SIG-M5 treated with dmso at 0.1 percent for 504 hours (cell line): ENCODE data around the gene INAFM2.

Source experiments
- DNase-seq: peaks from one replicate; lab custom pipeline; 2025; ENCODE audit not compliant: unreplicated experiment; lab: John Stamatoyannopoulos, UW

Gene INAFM2

DNA sequence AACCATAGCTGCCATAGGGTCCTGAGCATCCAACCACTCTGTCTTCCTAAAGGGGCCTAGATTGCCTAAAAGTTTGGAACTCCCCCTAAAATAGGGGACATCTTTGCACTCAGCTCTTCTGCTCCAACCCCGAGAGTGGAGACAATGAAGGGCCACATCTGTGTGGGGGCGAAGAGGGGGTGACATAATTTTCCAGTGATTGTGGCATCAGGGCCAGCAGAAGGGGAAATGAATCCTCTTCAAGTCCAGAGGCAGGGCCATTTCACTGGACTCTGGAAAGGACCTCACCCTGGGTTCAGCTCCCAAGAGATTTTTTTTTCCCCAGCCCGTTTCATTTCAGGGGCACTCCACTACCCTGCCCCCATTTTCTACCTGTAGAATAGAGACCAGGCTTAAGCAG is 36.0 kb upstream of the INAFM2 start:
- DNase-seq: no peak

DNA sequence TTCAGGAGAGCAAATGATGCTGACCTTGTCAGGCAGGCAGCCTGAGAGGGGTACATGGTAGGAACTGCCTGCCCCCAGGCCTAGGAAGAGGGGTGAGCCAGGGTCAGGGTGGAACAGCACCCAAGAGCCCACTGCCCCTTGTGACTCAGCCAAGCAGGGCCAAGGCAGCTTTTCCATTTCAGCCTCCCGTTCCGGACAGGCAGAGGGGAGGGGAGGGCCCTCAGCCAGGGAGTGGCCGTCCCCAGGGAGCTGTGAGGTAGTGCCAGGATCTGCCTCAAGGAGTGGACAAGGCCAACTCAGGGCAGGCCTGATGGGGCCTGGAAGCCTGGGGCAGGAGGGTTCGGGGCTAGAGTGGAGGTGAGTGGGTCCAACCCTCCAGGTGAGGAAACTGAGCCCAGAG is 35.5 kb upstream of the INAFM2 start:
- no peak for DNase-seq

DNA sequence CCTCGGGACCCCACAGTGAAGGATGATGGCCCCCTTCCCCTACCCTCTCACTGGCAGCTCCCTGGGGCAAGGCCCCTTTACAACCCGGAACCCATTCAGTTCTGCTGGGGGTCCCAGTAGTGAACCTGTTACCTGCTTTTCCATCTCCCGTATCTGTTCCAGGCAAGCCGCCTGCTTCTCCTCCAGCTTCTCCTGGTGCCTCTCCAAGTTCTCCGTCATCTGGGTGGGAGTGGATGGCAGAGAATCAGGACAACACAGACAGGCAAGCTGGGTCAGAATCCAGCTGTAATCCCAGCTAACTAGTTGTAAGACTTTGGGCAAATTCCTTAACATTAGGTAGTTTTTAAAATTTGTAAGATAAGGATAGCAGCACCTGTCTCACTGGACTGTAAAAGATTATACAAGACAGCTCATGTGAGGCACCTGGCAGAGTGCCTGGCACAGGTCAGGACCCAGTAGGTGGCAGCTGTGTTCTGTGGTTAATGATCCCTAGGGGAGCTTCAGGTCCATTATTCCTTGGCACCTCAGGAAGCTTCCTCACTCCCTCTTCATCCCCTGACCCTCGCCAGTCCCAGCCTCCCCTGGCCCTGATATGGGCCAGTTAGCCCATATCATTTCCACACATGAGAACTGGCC is 34.2 kb upstream of the INAFM2 start:
- no peak for DNase-seq

DNA sequence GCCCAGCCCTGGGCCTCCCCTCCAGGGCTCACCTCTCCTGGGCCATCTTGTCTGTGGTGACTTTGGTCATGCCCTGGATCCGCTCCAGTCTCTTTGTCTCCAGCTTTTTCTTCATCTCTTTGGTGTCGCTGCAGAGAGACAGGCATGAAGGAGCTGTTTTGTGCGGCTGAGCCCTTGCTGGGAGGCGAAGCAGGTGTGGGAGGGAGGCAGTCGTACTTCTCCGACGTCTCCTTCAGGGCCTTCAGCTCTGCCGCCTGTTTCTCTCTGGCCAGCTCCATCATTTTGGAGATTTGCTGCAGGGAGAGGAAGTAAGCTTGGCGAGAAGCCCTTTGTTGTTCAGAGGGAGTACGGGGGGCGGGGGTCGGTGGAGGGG is 33.0 kb upstream of the INAFM2 start:
- DNase-seq: no peak

DNA sequence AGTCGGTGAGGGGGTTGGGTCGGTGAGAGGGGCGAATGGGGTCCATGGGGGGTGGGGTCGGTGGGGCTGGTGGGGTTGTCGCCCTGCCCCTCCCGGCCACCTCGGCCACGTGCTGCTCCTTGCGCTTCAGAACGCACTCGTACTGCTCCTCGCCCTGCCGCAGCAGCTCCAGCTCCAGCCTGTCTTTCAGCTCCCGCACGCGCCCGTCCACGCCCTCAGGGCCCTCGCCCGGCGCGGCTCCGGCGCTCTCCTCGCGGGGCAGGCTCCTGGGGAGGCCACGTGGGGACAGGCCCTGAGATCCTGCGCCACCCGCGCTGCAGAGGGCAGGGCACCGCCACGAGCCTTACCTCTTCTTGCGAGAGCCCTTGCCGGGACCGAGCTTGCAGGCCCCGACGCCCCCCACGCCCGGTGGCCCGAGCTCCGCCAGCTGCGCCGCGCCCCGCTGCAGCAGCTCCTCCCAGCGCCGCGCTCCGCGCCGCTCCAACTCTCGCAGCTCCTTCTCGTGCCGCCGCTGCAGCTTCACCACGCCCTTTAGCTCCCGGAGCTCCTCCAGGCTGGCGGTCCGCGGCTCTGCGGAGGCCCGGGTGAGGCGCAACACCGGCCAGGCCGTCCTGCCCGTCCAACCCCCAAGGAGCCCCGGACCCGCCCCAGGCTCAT is 32.4 kb upstream of the INAFM2 start:
- no peak for DNase-seq

DNA sequence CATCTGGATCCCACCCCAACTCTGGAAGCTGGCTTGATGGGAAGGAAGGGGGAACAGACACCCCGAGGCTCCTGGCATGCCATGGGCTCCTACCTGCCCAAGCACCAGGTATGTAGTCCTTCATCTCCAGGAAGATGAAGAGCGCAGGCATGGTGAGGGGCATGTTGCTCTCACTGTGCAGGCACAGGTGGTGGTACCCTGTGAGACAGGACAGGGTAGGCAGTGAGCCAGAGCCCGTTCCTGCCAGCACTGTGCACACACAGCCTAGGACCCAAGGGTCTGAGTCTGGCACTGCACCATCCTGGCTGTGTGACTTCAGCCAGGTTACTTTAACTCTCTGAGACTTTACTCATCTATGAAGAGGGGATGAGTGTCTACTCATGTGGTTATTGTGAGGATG is 31.2 kb upstream of the INAFM2 start:
- DNase-seq: no peak

DNA sequence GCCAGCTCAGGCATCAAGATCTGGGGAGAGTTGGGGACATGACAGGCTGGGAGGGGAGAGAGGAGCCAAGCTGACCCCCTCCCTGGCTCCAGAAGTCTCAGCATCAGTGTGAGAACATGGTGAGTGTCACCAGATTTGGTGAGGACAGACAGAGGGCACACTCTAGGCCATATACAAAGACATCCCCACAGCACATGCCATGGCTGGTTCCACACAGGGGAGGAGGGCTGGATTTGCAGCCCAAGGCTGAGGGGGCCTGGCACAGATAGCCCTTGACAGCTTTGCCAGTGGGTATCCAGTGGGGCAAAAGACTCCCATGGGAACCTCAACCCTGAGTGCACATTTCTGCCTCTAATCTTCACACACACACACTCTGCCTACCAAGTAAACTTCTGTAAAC is 30.5 kb upstream of the INAFM2 start:
- DNase-seq: no peak

DNA sequence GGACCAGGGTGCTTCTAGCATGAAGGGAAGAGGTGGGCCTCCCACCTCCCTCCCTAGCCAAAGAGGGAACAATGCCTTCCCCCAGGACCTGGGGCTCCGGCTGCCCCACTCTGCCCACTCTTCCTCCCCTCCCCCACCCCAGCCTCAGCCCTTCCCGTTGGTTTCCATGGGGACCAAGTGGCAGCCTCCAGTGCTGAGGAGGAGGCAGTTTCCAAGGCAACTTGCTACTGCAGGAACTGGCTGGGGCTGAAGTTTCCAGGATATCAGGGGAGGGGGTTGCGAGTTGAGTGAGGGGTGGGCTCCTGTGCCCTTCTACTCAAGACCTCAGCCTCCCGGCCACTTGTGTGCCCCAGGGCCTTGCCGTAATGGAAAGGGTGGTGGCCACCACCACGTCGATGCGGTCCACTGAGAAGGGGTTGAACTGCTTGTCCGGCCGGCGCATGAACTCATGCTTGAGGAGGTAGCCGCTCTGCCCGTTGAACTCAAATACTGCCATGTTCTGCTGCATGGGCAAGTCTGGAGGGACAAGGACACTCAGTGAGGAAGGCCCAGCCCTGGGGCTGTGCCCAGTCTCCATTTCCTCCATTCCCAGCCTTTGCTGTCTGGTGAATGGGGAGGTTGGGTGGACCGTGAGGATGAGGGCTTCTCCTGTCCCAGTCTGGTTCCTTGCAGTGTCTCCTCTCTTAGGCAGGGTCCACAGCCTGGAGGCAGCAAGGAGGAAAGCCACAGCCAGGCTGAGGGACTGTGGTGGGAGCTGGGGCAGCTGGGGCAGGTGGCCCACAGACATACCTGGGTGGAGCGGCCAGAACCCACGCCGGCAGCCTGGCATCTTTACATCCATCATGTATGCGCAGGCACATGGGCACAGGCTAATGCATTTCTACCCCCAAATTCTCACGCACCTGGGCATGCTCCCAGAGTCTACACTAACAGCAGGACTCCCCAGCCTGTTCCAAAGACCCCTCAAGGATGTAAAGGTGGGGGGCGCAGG is 29.3 kb upstream of the INAFM2 start:
- DNase-seq: no peak

DNA sequence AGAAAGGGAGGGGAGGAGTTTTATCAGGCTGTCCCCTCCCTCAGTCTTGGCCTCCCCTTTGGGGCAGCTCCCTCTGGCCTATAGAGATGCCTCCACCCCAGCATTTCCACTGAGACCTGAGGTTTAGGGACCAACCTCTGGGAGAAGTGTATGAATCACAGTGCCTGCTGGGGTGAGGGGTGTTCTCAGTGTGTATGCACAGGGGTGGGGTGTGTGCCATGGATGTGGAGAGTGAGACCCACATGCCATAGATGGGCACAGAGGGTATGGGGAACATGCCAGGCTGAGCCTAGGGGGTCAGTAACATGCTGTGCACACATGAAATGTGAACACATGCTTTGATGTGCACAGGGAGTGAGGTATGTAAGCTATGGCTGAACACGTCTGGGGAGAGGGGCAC is 28.2 kb upstream of the INAFM2 start:
- no peak for DNase-seq

DNA sequence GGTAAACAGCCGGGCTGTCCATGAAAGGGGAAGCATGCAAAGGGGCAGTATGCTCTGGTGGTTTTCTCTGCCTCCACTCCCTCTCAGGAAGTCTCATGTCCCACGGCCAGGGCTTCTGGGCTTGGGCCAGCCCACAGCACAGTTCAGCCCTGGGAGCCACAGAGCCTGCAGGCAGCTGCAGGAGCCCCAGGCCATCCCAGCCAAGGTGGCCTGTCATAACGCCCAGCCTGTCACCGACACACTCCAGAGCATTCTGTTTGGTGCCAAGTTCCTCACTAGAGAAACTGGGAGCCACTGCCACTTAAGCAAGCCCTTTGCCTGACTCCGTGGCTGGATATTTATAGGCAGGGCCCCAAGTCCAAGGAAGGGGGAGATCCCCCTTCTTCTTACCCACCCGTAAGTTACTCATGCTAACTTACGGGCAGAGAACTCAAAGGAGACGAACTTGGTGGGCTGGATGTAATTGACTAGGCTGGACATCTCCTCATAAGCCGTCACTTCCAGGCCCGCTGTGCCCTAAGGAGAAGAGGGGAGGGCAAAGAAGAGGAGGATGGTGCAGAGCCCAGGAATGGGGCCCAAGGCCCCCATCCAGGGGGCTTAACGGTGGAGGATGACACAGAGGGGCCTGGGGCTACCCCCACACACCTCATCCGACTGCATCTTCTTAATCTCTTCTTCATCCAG is 27.5 kb upstream of the INAFM2 start:
- DNase-seq: no peak

DNA sequence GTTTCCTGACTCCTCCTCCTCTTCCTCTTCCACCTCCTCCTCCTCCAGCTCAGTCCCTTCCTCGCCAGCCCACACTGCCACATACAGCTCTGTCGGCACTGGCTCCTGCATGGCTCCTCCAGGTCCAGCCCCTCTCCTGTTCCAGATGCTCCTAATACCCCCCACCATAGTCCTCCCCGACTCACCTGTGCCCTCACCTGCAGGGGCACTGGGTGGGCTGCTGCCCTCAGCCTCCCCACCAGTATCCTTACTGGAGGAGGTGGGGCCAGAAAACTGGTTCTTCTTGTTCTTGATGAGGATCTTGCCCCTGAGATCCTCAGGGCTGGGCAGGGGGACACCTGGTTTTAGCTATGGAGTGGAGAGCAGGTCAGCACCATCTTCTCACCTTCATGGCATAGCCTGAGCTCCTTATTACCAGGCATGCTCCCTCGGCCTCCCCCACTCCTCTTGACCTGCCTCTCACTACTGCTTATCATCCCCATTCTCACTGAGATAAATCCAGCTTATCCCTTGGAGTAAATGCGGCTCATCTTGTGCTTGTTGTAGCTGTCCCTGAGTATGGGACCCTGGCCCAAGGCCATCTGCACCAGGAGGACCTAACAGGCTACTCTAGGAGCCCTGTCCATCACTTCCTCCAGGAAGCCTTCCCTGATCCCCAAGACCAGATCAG is 26.8 kb upstream of the INAFM2 start:
- no peak for DNase-seq

DNA sequence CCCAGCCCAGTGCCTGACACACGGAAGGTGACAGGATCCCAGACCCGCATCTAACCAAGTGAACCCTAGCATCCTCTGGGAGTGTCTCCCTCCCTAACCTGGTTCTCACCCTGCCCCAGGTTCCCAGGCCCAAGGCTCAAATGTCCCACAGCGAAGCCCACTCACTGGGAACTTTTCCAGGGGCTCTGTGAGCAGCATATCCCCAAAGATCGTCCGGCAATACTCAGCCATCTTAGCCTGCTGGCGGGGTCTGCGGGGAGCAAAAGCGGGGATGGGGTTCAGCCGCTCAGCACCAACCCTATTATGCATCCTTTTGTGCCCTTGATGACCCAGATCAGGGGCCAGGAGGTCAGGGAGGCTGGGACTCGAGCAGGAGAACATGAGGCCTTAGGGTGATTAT is 26.1 kb upstream of the INAFM2 start:
- no peak for DNase-seq

DNA sequence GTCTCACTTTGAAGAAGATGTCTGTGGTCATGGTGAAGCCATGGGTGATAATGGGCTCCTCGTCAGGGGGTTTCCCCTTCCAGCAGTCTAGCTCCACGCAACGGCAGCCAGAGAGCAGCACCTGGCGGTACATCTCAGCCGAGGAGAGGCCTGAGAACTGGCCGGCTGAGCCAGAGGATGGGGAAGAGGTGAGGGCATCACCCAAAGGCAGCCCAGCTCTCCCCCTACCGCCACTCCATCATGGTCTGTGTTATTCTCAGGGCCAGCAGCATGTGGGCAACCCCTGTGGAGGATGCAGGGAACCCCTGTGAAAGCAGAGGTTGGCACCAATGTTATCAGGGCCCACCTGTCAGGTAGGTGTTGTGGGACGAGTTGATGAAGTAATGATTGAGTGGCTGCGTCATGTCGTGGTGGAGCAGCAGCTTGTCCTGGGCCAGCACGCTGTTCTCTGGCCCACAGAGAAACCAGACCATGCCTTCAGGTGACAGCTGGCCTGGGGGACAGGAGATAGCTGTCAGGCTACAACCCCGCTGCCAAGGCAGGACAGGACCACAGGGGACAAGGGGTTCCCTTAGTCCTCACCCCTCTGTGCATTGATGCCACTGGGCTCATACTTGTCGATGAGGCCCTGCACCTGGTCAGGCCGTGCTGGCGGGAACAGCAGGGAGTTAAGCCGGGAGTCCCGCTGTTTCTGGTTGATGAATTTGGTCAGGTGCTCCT is 25.1 kb upstream of the INAFM2 start:
- no peak for DNase-seq

DNA sequence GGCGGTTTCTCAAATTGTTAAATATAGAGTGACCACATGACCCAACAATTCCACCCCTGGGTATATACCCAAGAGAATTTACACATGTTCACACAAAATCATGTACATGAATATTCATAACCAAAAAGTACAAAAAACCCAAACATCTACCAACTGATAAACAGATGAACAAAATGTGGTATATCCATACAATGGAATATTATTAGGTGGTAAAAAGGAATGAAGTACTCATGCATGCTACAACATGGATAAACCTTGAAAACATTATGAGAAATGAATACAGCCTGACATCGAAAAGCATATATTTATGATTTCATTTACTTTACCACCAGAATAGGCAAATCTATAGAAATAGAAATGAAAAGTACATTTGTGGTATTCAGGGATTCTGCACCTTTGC is 23.1 kb upstream of the INAFM2 start:
- no peak for DNase-seq

DNA sequence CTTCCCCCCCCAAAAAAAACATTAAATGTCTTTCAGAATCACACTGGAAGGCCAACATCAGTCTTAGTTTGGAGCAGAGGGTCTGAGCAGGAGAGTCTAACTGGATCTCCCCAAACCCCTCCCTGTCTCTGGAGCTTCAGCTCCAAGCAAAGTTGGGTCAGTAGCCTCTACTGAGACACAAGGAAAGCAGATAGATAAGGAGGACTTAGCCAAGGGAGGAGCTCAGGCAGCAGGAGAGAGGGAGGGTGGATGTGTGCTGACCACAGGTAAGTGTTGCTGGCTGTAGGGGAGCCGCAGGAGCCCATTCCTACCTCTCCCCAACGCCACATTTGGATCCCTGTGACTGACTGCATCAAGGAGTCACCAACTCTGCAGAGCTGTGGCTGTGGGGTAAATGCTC is 22.7 kb upstream of the INAFM2 start:
- DNase-seq: no peak

DNA sequence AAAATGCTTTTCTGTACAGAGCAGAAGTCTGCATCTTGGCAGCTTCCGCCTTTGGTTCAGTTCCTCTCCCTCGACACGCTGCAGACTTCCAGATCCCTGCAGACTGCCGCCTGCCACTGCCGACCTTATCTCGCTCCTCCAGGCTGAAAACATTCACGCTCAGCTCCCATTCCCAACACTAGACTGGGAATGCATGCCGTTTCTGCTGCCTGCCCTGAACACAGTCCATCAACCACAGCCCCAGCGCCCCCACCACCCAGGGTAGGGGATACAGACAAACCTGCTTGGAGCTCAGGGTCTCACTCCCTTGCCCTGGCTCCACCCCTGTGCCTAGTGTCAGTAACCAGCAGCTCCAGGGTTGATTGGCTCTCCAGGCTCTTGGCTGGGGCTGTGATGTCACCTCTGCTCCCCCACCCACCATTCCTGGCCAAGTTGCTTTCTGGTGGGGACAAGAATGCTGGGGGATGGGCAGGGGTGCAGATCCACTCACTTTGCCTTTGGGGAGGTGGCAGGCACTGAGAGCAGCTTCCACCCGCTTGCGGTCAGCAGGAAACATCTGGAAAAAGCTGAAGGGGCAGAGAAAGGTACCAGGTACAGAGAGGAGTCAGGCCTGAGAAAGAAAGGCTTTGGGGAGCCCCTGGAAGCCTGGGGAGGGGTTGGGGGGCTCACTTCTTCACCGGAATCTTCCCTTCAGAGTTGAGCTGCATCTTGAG is 21.9 kb upstream of the INAFM2 start:
- no peak for DNase-seq

DNA sequence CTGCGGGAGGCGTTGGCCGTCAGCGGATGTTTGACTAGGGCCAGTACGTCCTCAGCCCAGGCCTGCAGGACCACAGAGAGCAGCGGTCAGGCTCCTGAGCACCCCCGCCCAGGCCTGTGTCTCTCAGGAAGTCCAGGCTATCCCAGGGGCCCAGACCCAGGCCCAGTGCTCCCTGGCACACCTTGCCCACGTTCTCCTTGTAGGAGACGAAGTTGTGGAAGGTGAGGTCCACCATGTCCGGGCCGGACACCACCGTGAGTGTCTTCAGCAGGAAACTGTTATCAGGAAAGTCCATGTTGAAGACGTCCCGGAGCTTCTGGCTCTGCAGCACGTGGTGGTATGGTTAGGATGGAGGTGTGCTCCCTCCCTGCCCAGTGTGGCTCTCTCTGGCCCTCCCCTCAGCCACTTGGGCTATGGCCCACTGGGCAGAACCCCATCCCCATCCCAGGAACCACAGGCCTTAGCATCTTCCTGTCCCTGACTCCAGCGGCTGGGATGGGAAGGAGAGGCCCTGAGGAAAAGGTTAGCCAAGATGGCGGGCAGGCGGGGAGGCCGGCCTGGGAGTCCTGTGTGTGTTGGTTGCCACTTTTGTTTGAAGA is 21.1 kb upstream of the INAFM2 start:
- no peak for DNase-seq

DNA sequence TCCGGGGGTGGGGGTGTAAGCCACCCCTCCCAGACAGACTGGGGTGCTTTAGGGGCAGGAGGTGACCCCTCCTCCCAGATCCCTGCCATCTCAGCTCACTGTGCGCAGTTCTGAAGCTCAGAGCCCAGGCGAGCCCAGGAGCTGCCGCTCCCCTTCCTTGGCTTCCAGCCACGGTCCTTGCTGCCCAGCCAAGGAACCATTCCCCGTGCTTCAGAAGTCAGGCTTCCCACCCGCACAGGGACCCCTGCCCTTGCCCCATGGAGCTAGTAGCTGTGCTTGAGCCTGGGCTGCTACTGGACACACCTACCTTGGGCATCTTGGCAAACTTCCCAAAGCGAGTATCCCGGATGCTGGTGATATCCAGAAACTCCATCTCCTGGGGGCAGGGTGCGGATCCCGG is 20.5 kb upstream of the INAFM2 start:
- no peak for DNase-seq

DNA sequence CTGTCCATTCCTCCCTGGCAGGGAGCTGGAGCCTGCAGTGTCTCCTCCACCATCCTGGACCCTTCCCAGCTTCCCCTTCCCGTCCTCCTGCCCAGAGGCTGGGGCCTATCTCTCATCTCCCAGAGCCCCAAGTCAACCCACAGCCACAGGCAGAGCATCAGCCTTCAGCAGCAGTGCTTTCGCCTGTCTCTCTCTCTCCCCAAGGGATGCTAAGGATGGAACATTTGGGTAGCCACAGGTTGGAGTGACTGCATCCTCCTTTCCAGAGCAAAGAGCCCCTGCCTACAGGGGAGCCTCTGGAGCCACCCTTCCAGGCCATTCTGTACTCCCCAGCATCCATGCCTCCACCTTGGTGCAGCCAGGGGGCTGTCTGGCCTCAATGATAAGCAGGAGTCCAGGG is 19.9 kb upstream of the INAFM2 start:
- DNase-seq: no peak
